Adrenal gland (tissue), 12 donors: ENCODE data around the gene HK2. TPM values are rescaled to one million over a fixed set of nuclear protein-coding genes. Genes with fewer than 3 reads are reported as not detected.

ENCODE experiments used
- DNase-seq, 7 donors: peaks; one replicate each; pipeline ENCODE4 v3.0.0-alpha.2; 2019 to 2020
- H3K27ac ChIP-seq, 5 donors: fragments of 200-600 bp; sonication (generic) in 4 of 5; 1 replicate in 3 of 5; 2 replicates in 2 of 5; pipeline versions ENCODE4 v1.5.1 to v1.8.0; 2016 to 2020; ENCODE audit warnings: mild to moderate bottlenecking in 1 of 5
- H3K27me3 ChIP-seq: fragments of 200-600 bp; 2 replicates; pipeline ENCODE4 v1.8.0; 2021
- H3K36me3 ChIP-seq, 2 donors: fragments of 200-600 bp; replicated peaks in 1 of 2; 1 replicate in 1 of 2; 2 replicates in 1 of 2; pipeline versions ENCODE4 v1.5.1 to v1.8.0; 2018 to 2022
- H3K4me1 ChIP-seq, 2 donors: fragments of 200-600 bp; replicated peaks in 1 of 2; 1 replicate in 1 of 2; 2 replicates in 1 of 2; pipeline versions ENCODE4 v1.5.1 to v1.8.0; 2018 to 2021
- H3K4me3 ChIP-seq, 4 donors: fragments of 200-600 bp; sonication (generic) in 3 of 4; one replicate each; pipeline ENCODE4 v1.5.1; 2016 to 2018
- H3K9me3 ChIP-seq, 3 donors: fragments of 200-600 bp; sonication (generic) in 1 of 3; replicated peaks in 1 of 3; 1 replicate in 2 of 3; 2 replicates in 1 of 3; pipeline versions ENCODE4 v1.5.1 to v1.8.0; 2016 to 2021
- POLR2A ChIP-seq, 2 donors: fragments of 450-650 bp; IDR thresholded peaks; one replicate each; pipeline ENCODE4 v1.6.1; 2017; ENCODE audit warnings: antibody characterized with exemption in 2 of 2, mild to moderate bottlenecking in 2 of 2, moderate library complexity in 1 of 2
- WGBS, 4 donors: extraction: QIAGEN DNeasy Blood & Tissue Kit in 2 of 4; methylation state at CpG; one replicate each; pipeline versions ENCODE4 v1.1.5 to v1.1.7; 2013 to 2017; 5-methylcytosine and 5-hydroxymethylcytosine counted together
- intact Hi-C, 2 donors: fragments of 100-400 bp; cut with DNase I; formaldehyde crosslinking; loops; one replicate each; pipeline versions ENCODE4 v1.14.1 to v1.15.0; 2022 to 2023
- polyA plus RNA-seq, 3 donors: library from polyadenylated mRNA; stranded (reverse); fragments of 200-250 nt in 2 of 3; fragments of 350-450 nt in 1 of 3; fragmentation: Illumina TruSeq in 1 of 3; extraction: RNeasy Lipid Tissue Mini Kit (QIAGEN cat#74804) in 1 of 3; gene quantifications; one replicate each; pipeline ENCODE4 v1.2.3, GENCODE V29; 2013 to 2014
- total RNA-seq, 9 donors: library from RNA; depleted of rRNA in 4 of 9; stranded (reverse); fragments of >200 nt in 4 of 9; fragments of 120-200 nt in 1 of 9; fragmentation: NEBNext Ultra II Directional in 1 of 9; extraction: Animal tissue kit (Norgen Biotek cat#: 25700) in 1 of 9; gene quantifications; one replicate each; pipeline versions ENCODE4 v1.1.0 to v1.2.4, GENCODE V29; 2013 to 2023
- TF ChIP-seq, protein P1 (sequence below), 6 experiments: fragments of 450-650 bp in 4 of 6; fragments of 200-600 bp in 2 of 6; sonication (generic) in 1 of 6; IDR thresholded peaks; 1 replicate in 5 of 6; 2 replicates in 1 of 6; pipeline versions ENCODE4 v1.5.1 to v1.8.0; 2016 to 2021; ENCODE audit warnings: antibody characterized with exemption in 6 of 6, mild to moderate bottlenecking in 2 of 6, moderate library complexity in 1 of 6
- donor health status: healthy with polysubstance abuse.
- donor health status: Bipolar disorder and iron deficiency.
- donor health status: DM: yes; HTN: yes; CAD: no.
- donor health status: DM: no; HTN: no; CAD: no.
- donor health status: DM: no; HTN: no; CAD: no.
- donor health status: DM: yes; HTN: yes; CAD: no.

The HK2 gene
- total and polyA plus RNA-seq, 12 donors: 1.2 to 11.7 (median 5.0) TPM

DNA sequence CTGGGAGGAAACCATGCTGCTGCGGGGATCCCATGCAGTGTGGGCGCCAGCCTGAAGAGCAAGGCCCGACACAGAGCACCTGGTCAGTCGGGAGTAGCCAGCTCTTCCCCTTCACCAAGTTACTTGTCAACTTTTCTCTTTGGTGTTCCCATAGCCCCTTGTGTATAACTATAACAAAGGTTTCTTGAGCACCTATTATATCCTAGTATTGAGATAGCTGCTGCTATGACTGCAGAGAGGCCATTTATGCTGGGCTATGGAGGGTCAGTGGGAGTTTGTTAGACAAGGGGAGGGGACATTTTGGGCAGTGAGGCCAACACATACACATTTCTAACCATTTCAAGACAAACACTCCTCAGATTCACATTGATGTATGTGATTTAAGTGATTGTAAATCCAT, 10.8 kb downstream of the HK2 start:
- Histone ChIP-seq H3K36me3 (no peaks in the 10 kb centered on the region), H3K4me3 (no peak overlapping the region), H3K9me3 (no peaks in the 10 kb centered on the region), H3K27ac (peak overlapping the region in 3 of 5 donors; percentile 71 to 79 (median 77)), H3K4me1 (peaks cover 13 to 16% of the 10 kb centered on the region in 2 donors), H3K27me3 (no peaks in the 10 kb centered on the region)
- WGBS, 4 donors: 83 to 100% (median 96%) methylated on average over 2 to 4 of the region's 4 CpGs
- DNase-seq: no peak
- intact Hi-C loops: no loop called here
- TF ChIP-seq, protein P1, sequence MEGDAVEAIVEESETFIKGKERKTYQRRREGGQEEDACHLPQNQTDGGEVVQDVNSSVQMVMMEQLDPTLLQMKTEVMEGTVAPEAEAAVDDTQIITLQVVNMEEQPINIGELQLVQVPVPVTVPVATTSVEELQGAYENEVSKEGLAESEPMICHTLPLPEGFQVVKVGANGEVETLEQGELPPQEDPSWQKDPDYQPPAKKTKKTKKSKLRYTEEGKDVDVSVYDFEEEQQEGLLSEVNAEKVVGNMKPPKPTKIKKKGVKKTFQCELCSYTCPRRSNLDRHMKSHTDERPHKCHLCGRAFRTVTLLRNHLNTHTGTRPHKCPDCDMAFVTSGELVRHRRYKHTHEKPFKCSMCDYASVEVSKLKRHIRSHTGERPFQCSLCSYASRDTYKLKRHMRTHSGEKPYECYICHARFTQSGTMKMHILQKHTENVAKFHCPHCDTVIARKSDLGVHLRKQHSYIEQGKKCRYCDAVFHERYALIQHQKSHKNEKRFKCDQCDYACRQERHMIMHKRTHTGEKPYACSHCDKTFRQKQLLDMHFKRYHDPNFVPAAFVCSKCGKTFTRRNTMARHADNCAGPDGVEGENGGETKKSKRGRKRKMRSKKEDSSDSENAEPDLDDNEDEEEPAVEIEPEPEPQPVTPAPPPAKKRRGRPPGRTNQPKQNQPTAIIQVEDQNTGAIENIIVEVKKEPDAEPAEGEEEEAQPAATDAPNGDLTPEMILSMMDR (IDR thresholded peaks at IDR 0.05): no peak
- TF ChIP-seq POLR2A (IDR thresholded peaks at IDR 0.05): no peak

DNA sequence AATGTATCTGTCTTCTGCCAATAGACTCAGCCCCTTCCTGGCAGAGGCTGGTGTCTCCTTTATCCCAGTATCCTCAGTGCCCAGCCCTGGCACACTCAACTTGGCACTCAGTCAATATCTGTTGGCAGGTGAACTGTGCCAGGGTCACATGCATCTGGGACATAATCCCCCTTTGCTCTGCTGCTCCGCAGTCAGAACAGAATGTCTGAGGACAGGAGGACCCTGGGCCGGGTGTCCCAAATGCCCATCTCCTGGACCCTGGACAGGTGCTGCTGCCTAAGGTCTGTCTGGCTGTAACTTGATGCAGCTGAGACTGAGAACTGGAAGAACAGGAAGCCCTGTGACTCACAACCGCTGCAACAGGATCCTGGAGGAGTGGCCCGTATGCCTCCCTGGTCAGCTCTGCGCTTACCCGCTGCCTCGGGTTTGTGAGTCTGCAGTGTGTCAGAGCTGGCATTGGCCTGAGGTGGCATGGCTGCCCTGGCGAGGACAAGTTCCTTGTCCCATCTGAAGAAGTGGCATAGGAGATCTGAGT, 11.4 kb downstream of the HK2 start:
- intact Hi-C loops: no loop called here
- peak in 1 of 2 donors; percentile 50 for TF ChIP-seq POLR2A (IDR thresholded peaks at IDR 0.05)
- TF ChIP-seq, protein P1 (IDR thresholded peaks at IDR 0.05): no peak
- no peaks in the 10 kb centered on the region for H3K27me3 ChIP-seq
- H3K4me1 ChIP-seq: peaks cover 14 to 16% of the 10 kb centered on the region in 2 donors
- no peaks in the 10 kb centered on the region for H3K9me3 ChIP-seq
- peak overlapping the region; percentile 8 to 79 (median 71) for H3K27ac ChIP-seq
- 14 to 43% (median 38%) methylated on average over 4 to 8 of the region's 8 CpGs for WGBS, 4 donors
- H3K36me3 ChIP-seq: no peaks in the 10 kb centered on the region
- DNase-seq: peak; percentile 82 to 95 (median 94)
- H3K4me3 ChIP-seq: no peak overlapping the region

DNA sequence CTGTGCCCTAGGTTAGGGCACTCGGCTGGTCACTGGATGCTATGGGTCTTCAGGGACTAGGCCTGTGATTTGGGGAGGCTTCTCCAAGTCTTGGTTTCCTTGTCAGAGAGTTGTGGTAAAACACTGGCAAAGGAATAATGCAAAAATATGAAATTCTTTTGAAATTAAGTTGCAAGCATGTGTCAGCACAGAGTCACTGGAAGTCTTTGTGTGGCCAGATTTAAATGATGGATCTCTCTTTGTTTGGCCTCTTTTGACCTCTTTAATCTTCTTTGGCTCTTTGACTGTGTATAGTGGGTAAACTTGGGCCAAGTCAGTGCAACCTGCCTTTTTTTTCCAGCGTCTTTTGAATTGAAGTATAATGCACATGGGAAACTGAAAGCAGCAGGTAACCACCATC, 12.1 kb downstream of the HK2 start:
- no peaks in the 10 kb centered on the region for H3K27me3 ChIP-seq
- H3K4me3 ChIP-seq: no peak overlapping the region
- DNase-seq: no peak
- peaks cover 16 to 19% of the 10 kb centered on the region in 2 donors for H3K4me1 ChIP-seq
- no peaks in the 10 kb centered on the region for H3K9me3 ChIP-seq
- no peaks in the 10 kb centered on the region for H3K36me3 ChIP-seq
- intact Hi-C loops: no loop called here
- peak overlapping the region in 4 of 5 donors; percentile 68 to 79 (median 74) for H3K27ac ChIP-seq
- TF ChIP-seq POLR2A (IDR thresholded peaks at IDR 0.05): no peak
- TF ChIP-seq, protein P1 (IDR thresholded peaks at IDR 0.05): no peak
- 65 to 79% (median 78%) methylated on average over 2 of the region's 2 CpGs for WGBS, 4 donors

DNA sequence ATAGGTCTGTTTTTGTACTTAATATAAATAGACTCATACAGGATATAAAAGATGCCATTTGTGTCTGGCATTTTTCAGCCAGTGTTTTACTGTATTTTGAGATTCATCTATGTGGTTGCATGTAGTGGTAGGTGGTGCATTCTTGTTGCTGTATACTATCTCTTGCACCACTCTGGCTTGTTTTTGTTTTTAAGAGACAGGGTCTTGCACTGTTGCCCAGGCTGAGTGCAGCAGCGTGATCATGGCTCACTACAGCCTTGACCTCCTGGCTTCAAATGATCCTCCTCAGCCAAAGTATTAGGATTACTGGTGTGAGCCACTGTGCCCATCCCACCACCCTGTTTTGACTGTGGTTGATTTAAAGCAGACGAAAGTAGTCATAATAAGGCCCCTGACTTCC, 12.6 kb downstream of the HK2 start:
- H3K4me1 ChIP-seq: peaks cover 16 to 19% of the 10 kb centered on the region in 2 donors
- H3K36me3 ChIP-seq: no peaks in the 10 kb centered on the region
- intact Hi-C loops: no loop called here

More for the DNA sequence above, 12.6 kb downstream of the HK2 start:
- DNase-seq: no peak
- H3K4me3 ChIP-seq: no peak overlapping the region
- peak overlapping the region in 1 of 5 donors; percentile 77 for H3K27ac ChIP-seq
- WGBS, 4 donors: 76 to 93% (median 85%) methylated on average over 2 of the region's 2 CpGs
- H3K9me3 ChIP-seq: no peaks in the 10 kb centered on the region
- H3K27me3 ChIP-seq: no peaks in the 10 kb centered on the region
- no peak for TF ChIP-seq POLR2A (IDR thresholded peaks at IDR 0.05)
- TF ChIP-seq, protein P1 (IDR thresholded peaks at IDR 0.05): no peak
